Gastrocnemius medialis (tissue), 4 donors: ENCODE results near the gene LACRT.

Experiments
- POLR2A ChIP-seq, 2 donors: fragments of 450-650 bp; IDR thresholded peaks; one replicate each; pipeline ENCODE4 v1.6.1; 2017; ENCODE audit warnings: antibody characterized with exemption in 2 of 2, mild to moderate bottlenecking in 2 of 2, moderate library complexity in 2 of 2
- TF ChIP-seq, protein P1 (sequence below), 5 experiments: fragments of 450-650 bp in 3 of 5; fragments of 200-600 bp in 2 of 5; sonication (generic) in 2 of 5; IDR thresholded peaks in 4 of 5; conservative IDR thresholded peaks in 1 of 5; 1 replicate in 4 of 5; 2 replicates in 1 of 5; pipeline ENCODE4 v1.5.1; 2016 to 2019; ENCODE audit warnings: antibody characterized with exemption in 5 of 5, mild to moderate bottlenecking in 3 of 5, moderate library complexity in 3 of 5

DNA sequence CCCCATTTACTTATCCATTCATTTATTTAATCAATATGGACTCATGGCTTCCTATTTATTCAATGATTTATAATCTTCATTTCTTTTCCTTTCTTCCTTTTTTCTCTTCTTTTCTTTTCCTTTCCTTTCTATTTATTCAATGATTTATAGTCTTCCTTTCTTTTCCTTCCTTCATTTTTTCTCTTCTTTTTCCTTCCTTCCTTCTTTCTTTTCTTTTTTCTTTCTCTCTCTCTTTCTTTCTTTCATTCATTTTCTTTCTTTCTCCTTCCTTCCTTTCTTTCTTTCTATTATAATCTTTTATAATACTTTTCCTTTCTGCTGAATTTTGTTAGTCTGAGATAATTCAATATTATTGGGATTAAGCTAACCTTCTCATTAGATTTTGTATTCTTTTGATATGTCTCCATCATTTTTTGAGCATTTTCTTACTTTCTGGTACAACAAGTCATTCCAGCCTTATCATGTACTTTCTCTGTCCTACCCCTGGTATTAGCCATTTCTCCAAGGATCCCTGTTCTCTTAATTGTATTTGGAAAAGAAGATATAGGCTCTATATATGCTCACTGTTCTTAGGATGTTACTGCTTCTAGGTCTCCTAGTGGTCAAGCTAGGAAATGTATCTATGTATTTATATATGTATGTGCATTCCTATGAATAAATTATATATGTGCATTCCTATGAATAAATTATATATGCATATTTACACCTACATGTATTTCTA is 12.1 kb downstream of the LACRT start:
- TF ChIP-seq, protein P1, sequence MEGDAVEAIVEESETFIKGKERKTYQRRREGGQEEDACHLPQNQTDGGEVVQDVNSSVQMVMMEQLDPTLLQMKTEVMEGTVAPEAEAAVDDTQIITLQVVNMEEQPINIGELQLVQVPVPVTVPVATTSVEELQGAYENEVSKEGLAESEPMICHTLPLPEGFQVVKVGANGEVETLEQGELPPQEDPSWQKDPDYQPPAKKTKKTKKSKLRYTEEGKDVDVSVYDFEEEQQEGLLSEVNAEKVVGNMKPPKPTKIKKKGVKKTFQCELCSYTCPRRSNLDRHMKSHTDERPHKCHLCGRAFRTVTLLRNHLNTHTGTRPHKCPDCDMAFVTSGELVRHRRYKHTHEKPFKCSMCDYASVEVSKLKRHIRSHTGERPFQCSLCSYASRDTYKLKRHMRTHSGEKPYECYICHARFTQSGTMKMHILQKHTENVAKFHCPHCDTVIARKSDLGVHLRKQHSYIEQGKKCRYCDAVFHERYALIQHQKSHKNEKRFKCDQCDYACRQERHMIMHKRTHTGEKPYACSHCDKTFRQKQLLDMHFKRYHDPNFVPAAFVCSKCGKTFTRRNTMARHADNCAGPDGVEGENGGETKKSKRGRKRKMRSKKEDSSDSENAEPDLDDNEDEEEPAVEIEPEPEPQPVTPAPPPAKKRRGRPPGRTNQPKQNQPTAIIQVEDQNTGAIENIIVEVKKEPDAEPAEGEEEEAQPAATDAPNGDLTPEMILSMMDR (IDR thresholded peaks at IDR 0.05 in 4 of 5, conservative IDR thresholded peaks at IDR 0.05 in 1 of 5) = peak in 1 of 5 experiments; percentile 21
- no peak for TF ChIP-seq POLR2A (IDR thresholded peaks at IDR 0.05)
